ENCODE data around the gene HMBS.
A peak's percentile ranks its signal among the peaks of the same experiment; 100 is the strongest.
"Not testable (repeated sequence)": the region's sequence is repeated elsewhere in the genome, so short reads cannot be mapped to it uniquely, and the experiment has no call there.

The HMBS gene

DNA sequence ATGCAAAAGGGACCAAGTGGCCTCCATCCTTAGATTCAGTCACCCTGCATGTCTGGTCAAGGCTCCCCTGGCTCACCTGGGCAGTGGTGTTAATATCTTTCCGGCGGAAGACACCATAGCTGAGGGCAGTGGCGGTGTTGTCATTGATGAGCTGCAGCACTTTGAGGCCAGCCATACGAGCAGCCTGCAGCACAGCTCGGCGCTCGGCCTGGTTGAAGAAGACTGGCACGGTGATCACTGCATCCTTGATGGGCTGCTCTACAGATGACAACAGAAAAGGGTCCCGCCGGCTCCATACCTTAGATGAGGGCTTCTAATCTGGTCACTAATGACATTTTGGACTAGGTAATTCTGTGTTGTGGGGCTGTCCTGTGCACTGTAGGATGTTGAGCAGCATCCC lies 30.3 kb upstream of the HMBS start:
- no peak overlapping the region for H3K27ac Mint-ChIP-seq (ENCODE audit: low read depth)
- peaks cover 53% of the 10 kb centered on the region for H3K36me3 Mint-ChIP-seq (ENCODE audit: insufficient read depth)
- no peak for ATAC-seq (replicated peaks; ENCODE audit: extremely low read depth, poor library complexity, severe bottlenecking)
- H3K4me1 Mint-ChIP-seq: peaks cover 55% of the 10 kb centered on the region
- H3K9me3 Mint-ChIP-seq: no peaks in the 10 kb centered on the region
- H3K27me3 Mint-ChIP-seq: no peaks in the 10 kb centered on the region
- H3K4me3 Mint-ChIP-seq: no peak overlapping the region
- DNase-seq (ENCODE audit: low spot score in 2 of 2): no peak

DNA sequence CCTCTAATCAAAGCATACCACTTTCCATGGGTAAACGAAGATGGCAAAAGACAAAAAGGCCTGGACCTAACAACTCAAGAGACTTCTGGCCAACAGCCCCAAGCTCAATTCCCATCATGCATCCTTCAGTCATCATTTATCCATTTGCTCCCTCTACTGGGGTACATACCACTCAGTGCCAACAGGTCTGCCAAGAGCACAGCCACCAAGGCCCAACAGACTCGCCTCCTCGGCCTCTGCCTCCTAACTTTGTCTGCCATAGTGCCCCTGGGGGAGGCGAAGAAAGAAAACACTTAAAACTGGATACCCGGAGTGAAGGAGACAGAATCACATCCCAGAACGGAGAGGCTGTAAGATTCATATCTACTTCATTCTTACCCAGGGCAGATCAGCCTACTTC lies 28.8 kb upstream of the HMBS start:
- peaks cover 47% of the 10 kb centered on the region for H3K36me3 Mint-ChIP-seq (ENCODE audit: insufficient read depth)
- DNase-seq (ENCODE audit: low spot score in 2 of 2): no peak
- peaks cover 55% of the 10 kb centered on the region for H3K4me1 Mint-ChIP-seq

DNA sequence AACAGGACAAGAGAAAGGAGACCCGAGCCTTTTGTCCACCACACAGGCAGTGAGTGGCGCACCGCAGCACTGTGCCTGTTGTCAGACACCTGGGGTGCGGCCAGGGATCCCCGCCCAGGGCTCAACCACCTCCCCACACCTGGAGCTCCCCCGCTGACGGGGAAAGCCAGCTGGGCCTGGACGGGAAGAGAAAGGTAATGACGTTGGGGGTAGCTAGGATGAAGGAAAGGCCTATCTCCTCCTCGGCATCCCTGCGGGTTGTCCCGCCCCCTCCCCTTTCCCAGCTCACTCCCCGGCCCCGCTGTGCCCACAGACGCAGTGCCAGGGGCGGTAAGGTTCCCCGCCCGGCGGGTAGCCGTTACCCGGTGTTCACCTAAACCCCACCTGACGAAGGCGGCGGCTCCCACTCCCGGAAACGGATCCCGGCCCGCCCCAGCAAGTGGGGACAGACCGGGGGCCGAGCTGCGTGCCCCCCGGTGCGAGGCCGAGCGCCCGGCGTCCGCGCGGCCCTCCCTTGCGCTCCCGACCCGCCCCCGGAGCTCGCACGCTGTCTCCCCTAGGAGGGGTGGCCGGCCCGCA lies 28.2 kb upstream of the HMBS start:
- H3K4me1 Mint-ChIP-seq: peaks cover 55% of the 10 kb centered on the region
- DNase-seq (ENCODE audit: low spot score in 2 of 2) (peak; percentile 36 to 44), ATAC-seq (replicated peaks; ENCODE audit: extremely low read depth, poor library complexity, severe bottlenecking) (peak; percentile 21)

More for the DNA sequence above, 28.8 kb upstream of the HMBS start:
- Mint-ChIP-seq H3K4me3 (peak overlapping the region; percentile 92), H3K27ac (ENCODE audit: low read depth) (peak overlapping the region; percentile 99), H3K27me3 (no peaks in the 10 kb centered on the region), H3K9me3 (no peaks in the 10 kb centered on the region)
- no peak for ATAC-seq (replicated peaks; ENCODE audit: extremely low read depth, poor library complexity, severe bottlenecking)

DNA sequence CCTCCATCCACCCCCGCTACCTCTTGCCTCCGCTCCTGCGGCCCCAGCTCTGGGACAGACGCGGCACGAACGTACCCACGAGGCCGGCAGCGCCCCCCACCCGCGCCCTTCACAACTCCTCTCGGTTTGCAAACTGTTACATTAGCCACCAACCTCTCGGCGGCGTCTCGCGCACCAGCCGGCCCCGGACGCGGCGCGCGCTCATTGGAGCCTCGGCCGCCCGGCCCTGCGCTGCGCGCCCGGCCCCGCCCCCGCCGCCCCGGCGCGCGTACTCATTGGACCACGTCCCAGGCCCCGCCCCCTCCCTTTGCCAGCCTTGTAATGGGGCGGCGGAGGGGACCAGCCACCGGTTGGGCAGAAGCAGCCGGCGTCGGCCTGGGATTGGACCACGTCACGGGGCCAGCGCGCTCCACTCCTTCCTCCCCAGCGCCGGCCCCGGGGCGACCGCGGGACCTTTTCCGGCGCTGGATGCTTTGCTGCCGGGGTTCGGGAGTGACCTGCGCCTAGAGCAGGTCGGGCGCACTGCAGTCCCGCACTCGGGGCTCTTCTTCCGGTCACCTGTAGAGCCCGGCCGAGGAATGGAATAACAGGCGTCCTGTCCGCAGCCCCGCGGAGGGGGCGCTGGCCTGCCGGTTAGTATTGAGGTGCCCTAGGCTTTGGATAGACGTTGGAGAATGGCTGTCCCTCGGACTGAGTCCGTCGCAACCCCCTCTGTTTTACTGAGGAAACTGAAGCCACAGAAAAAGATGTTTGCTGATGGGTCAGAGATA lies 27.5 kb upstream of the HMBS start, which contains the start of gene HYOU1:
TSS of gene HYOU1 (minus strand) at position 206 of the 770 bp plus-strand sequence. CDS start 1,045 bp downstream, outside the sequence.
- Mint-ChIP-seq H3K4me1 (peaks cover 51% of the 10 kb centered on the region), H3K36me3 (ENCODE audit: insufficient read depth) (peaks cover 42% of the 10 kb centered on the region), H3K27ac (ENCODE audit: low read depth) (peak within 1 kb of the TSS; percentile 99), H3K4me3 (peak within 1 kb of the TSS; percentile 92), H3K27me3 (no peaks in the 10 kb centered on the region), H3K9me3 (no peaks in the 10 kb centered on the region)
- DNase-seq (ENCODE audit: low spot score in 2 of 2) (peak; percentile 93 to 95), ATAC-seq (replicated peaks; ENCODE audit: extremely low read depth, poor library complexity, severe bottlenecking) (peak; percentile 90)

More for the DNA sequence above, 28.2 kb upstream of the HMBS start:
- no peaks in the 10 kb centered on the region for H3K9me3 Mint-ChIP-seq
- peaks cover 45% of the 10 kb centered on the region for H3K36me3 Mint-ChIP-seq (ENCODE audit: insufficient read depth)
- no peaks in the 10 kb centered on the region for H3K27me3 Mint-ChIP-seq
- peak overlapping the region; percentile 99 for H3K27ac Mint-ChIP-seq (ENCODE audit: low read depth)
- peak overlapping the region; percentile 92 for H3K4me3 Mint-ChIP-seq

DNA sequence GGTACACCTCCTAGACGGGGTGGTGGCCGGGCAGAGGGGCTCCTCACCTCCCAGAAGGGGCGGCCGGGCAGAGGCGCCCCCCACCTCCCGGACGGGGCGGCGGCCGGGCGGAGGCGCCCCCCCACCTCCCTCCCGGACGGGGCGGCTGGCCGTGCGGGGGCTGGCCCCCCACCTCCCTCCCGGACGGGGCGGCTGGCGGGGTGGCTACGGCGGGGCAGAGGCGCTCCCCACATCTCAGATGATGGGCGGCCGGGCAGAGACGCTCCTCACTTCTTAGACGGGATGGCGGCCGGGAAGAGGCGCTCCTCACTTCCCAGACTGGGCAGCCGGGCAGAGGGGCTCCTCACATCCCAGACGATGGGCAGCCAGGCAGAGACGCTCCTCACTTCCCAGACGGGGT lies 25.6 kb upstream of the HMBS start:
- H3K4me3 Mint-ChIP-seq; H3K27ac Mint-ChIP-seq (ENCODE audit: low read depth); ATAC-seq (replicated peaks; ENCODE audit: extremely low read depth, poor library complexity, severe bottlenecking); H3K9me3 Mint-ChIP-seq; DNase-seq (ENCODE audit: low spot score in 2 of 2); H3K27me3 Mint-ChIP-seq: not testable (repeated sequence)
- Mint-ChIP-seq H3K36me3 (ENCODE audit: insufficient read depth) (peaks cover 22% of the 10 kb centered on the region), H3K4me1 (peaks cover 42% of the 10 kb centered on the region)

DNA sequence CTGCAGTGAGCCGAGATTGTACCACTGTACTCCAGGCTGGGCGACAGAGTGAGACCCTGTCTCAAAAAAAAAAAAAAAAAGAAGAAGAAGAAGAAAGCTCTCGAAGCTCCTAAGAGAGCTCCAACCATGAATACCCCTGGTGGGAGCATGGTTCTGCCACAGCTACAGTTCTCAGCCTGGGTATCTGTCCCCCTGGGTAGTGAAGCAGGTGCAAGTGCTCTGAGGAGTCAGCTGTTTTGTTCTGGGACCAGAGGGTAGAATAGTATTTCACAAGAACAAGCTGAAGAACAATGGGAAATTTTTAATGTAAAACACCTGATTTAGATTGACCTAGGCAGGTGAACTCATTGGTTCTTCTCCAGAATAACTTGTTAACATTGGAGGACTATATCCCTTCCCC lies 23.4 kb upstream of the HMBS start:
- Mint-ChIP-seq H3K27ac (ENCODE audit: low read depth) (no peak overlapping the region), H3K36me3 (ENCODE audit: insufficient read depth) (peaks cover 13% of the 10 kb centered on the region), H3K4me3 (no peak overlapping the region), H3K9me3 (no peaks in the 10 kb centered on the region), H3K4me1 (peaks cover 39% of the 10 kb centered on the region), H3K27me3 (no peaks in the 10 kb centered on the region)
- ATAC-seq (replicated peaks; ENCODE audit: extremely low read depth, poor library complexity, severe bottlenecking) (no peak), DNase-seq (ENCODE audit: low spot score in 2 of 2) (no peak)

DNA sequence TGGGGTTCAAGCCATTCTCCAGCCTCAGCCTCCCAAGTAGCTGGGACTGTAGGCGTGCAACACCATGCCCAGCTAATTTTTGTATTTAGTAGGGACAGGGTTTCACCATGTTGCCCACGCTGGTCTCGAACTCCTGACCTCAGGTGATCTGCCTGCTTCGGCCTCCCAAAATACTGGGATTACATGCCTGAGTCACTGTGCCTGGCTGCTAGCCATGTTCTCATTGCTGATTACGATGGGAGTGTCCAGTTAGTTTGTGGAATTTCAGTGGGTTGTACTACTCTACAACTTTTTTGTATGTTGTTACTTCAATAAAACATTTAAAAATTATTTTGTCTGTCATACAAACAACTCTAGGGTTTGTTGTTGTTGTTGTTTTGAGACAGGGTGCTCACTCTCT lies 21.9 kb upstream of the HMBS start:
- Mint-ChIP-seq H3K9me3 (no peaks in the 10 kb centered on the region), H3K4me3 (no peak overlapping the region), H3K27ac (ENCODE audit: low read depth) (no peak overlapping the region), H3K27me3 (no peaks in the 10 kb centered on the region), H3K4me1 (peaks cover 38% of the 10 kb centered on the region), H3K36me3 (ENCODE audit: insufficient read depth) (peaks cover 13% of the 10 kb centered on the region)
- no peak for DNase-seq (ENCODE audit: low spot score in 2 of 2)
- ATAC-seq (replicated peaks; ENCODE audit: extremely low read depth, poor library complexity, severe bottlenecking): no peak

DNA sequence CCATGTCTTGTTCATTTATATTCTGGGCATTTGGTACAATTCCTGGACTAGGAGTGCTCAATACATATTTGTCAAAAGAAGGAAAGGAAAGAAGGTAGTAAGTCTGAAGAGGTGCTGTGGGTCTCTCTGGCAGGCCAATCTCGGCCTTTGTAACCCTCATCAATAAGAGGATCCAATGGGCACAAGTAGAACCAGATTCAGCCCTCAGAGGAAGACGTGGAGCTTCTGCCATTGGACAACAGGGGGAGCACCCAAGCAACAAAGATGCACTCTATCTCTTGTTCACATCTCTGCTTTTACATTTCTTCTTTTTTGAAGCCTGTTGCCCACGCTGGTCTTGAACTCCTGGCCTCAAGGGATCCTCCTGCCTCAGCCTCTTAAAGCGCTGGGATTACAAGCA lies 19.3 kb upstream of the HMBS start:
- DNase-seq (ENCODE audit: low spot score in 2 of 2): peak in 1 of 2 donors; percentile 27
- peaks cover 35% of the 10 kb centered on the region for H3K4me1 Mint-ChIP-seq
- ATAC-seq (replicated peaks; ENCODE audit: extremely low read depth, poor library complexity, severe bottlenecking): no peak
- H3K36me3 Mint-ChIP-seq (ENCODE audit: insufficient read depth): peaks cover 24% of the 10 kb centered on the region
- no peak overlapping the region for H3K4me3 Mint-ChIP-seq
- H3K27me3 Mint-ChIP-seq: no peaks in the 10 kb centered on the region
- H3K9me3 Mint-ChIP-seq: no peaks in the 10 kb centered on the region
- H3K27ac Mint-ChIP-seq (ENCODE audit: low read depth): no peak overlapping the region

DNA sequence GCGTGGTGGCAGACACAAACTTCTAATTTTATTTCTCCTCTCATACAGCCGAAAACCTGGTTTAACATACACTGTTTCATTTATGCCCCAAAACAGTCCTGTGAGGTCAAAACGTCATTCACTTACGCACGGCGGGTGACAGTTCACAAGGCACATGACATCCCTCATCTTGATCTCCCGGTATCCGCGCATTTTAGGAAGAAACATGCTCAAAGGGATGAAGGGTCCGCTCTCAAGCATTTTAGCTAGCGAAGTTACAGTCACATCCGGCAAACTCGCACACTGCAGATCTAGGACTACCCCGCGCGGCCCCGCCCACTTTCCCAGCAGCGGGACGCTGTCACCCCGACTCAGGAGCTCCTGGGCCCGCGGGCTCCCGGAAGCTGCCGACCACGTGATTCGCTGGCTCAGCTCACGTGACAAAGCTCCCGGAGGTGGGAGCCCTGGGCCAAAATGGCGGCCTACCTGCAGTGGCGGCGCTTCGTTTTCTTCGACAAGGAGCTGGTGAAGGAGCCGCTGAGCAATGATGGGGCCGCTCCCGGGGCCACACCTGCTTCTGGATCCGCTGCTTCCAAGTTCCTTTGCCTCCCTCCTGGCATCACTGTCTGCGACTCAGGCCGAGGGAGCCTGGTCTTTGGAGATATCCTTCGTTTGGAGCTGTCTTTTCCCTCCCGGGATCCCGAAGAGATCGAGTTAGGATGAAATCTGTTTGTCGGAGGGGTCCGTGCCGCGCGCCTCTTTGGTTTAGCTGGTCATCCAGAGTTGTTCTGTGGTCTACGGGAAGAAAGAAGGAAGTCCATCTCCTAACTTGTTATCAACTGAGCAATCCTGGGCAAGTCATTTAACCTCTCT lies 17.1 kb upstream of the HMBS start, which contains the start of gene VPS11:
TSS of gene VPS11 (plus strand) at position 448 of the 852 bp plus-strand sequence. CDS start at position 454, 6 bp downstream.
- no peaks in the 10 kb centered on the region for H3K27me3 Mint-ChIP-seq
- peaks cover 37% of the 10 kb centered on the region for H3K4me1 Mint-ChIP-seq
- DNase-seq (ENCODE audit: low spot score in 2 of 2) (peak; percentile 92 to 94), ATAC-seq (replicated peaks; ENCODE audit: extremely low read depth, poor library complexity, severe bottlenecking) (peak; percentile 97)
- H3K36me3 Mint-ChIP-seq (ENCODE audit: insufficient read depth): peaks cover 41% of the 10 kb centered on the region
- peak within 1 kb of the TSS; percentile 87 for H3K4me3 Mint-ChIP-seq
- peak within 1 kb of the TSS; percentile 98 for H3K27ac Mint-ChIP-seq (ENCODE audit: low read depth)
- no peaks in the 10 kb centered on the region for H3K9me3 Mint-ChIP-seq

DNA sequence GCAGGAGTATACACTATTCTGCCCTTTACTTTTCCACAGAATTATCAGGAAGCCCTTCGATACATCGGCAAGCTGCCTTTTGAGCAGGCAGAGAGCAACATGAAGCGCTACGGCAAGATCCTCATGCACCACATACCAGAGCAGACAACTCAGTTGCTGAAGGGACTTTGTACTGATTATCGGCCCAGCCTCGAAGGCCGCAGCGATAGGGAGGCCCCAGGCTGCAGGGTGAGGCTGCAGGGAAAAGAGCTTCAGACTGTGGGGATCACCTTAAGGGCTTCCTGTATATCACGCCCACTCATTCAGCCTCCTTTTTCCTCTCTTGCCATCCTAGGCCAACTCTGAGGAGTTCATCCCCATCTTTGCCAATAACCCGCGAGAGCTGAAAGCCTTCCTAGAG lies 6.8 kb upstream of the HMBS start:
- H3K36me3 Mint-ChIP-seq (ENCODE audit: insufficient read depth): peaks cover 62% of the 10 kb centered on the region
- DNase-seq (ENCODE audit: low spot score in 2 of 2) (no peak), ATAC-seq (replicated peaks; ENCODE audit: extremely low read depth, poor library complexity, severe bottlenecking) (no peak)
- H3K4me3 Mint-ChIP-seq: no peak overlapping the region
- no peaks in the 10 kb centered on the region for H3K27me3 Mint-ChIP-seq
- no peaks in the 10 kb centered on the region for H3K9me3 Mint-ChIP-seq
- peaks cover 3% of the 10 kb centered on the region for H3K4me1 Mint-ChIP-seq
- no peak overlapping the region for H3K27ac Mint-ChIP-seq (ENCODE audit: low read depth)

DNA sequence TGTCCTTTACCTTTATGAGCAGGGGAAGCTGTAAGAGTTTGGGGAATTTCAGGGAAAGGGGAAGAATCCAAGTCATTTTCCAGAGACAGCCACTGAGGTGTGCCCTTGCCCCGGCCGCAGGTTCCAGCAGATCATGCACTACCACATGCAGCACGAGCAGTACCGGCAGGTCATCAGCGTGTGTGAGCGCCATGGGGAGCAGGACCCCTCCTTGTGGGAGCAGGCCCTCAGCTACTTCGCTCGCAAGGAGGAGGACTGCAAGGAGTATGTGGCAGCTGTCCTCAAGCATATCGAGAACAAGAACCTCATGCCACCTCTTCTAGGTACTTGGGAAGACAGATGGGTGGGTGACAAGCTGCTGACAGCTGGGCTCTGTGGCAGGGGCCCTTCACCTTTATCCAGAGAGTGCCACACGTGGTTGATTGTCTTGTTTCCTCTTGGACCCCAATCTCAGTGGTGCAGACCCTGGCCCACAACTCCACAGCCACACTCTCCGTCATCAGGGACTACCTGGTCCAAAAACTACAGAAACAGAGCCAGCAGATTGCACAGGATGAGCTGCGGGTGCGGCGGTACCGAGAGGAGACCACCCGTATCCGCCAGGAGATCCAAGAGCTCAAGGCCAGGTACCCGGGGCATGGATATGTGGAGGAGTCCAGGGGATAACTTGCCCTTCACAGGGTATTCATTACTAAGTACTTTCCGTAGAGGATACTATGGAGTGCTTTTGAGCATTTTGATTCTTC lies 5.8 kb upstream of the HMBS start:
- Mint-ChIP-seq H3K27me3 (no peaks in the 10 kb centered on the region), H3K27ac (ENCODE audit: low read depth) (no peak overlapping the region), H3K9me3 (no peaks in the 10 kb centered on the region), H3K4me1 (no peaks in the 10 kb centered on the region), H3K36me3 (ENCODE audit: insufficient read depth) (peaks cover 53% of the 10 kb centered on the region), H3K4me3 (no peak overlapping the region)
- ATAC-seq (replicated peaks; ENCODE audit: extremely low read depth, poor library complexity, severe bottlenecking): no peak
- no peak for DNase-seq (ENCODE audit: low spot score in 2 of 2)
